Transverse colon (tissue), 4 donors: ENCODE results near the gene ANKS1B. TPM values are rescaled to one million over a fixed set of nuclear protein-coding genes. Genes with fewer than 3 reads are reported as not detected.

Experiments
- DNase-seq: peaks from one replicate; pipeline ENCODE4 v3.0.0-alpha.2; 2019
- H3K27ac ChIP-seq, 4 donors: fragments of 200-600 bp; sonication (generic); 2 replicates each; pipeline ENCODE4 v1.5.1; 2016 to 2018; ENCODE audit warnings: inconsistent platforms in 4 of 4
- H3K27me3 ChIP-seq: fragments of 200-600 bp; sonication (generic); 2 replicates; pipeline ENCODE4 v1.5.1; 2017; ENCODE audit warnings: inconsistent platforms
- H3K36me3 ChIP-seq, 4 donors: fragments of 200-600 bp; sonication (generic); 2 replicates each; pipeline ENCODE4 v1.5.1; 2017 to 2019; ENCODE audit warnings: inconsistent platforms in 4 of 4
- H3K4me1 ChIP-seq, 4 donors: fragments of 200-600 bp; sonication (generic); 2 replicates each; pipeline ENCODE4 v1.5.1; 2017 to 2020; ENCODE audit warnings: inconsistent platforms in 4 of 4
- H3K4me3 ChIP-seq, 4 donors: fragments of 200-600 bp; sonication (generic); 1 replicate in 1 of 4; 2 replicates in 3 of 4; pipeline versions ENCODE4 v1.5.1 to v1.6.1; 2017 to 2019; ENCODE audit warnings: inconsistent platforms in 4 of 4
- H3K9me3 ChIP-seq, 2 donors: fragments of 200-600 bp; sonication (generic); 2 replicates each; pipeline ENCODE4 v1.5.1; 2017 to 2019; ENCODE audit warnings: inconsistent platforms in 2 of 2
- CTCF ChIP-seq, 5 experiments: fragments of 200-600 bp in 3 of 5; fragments of 450-650 bp in 2 of 5; sonication (generic) in 3 of 5; IDR thresholded peaks; 1 replicate in 2 of 5; 2 replicates in 3 of 5; pipeline ENCODE4 v1.5.1; 2016 to 2017; ENCODE audit warnings: antibody characterized with exemption in 5 of 5, inconsistent platforms in 3 of 5, mild to moderate bottlenecking in 2 of 5, moderate library complexity in 1 of 5
- EP300 ChIP-seq: sonication (generic); formaldehyde crosslinking; IDR thresholded peaks from one replicate; pipeline ENCODE4 v1.6.1; 2017; ENCODE audit warnings: antibody characterized with exemption, low read depth
- POLR2A ChIP-seq: fragments of 450-650 bp; IDR thresholded peaks from one replicate; pipeline ENCODE4 v1.6.1; 2016; ENCODE audit warnings: antibody characterized with exemption, mild to moderate bottlenecking, moderate library complexity
- POLR2AphosphoS5 ChIP-seq, 3 donors: sonication (generic); formaldehyde crosslinking; IDR thresholded peaks; one replicate each; pipeline ENCODE4 v1.6.1; 2016; ENCODE audit warnings: antibody characterized with exemption in 3 of 3
- WGBS, 2 donors: methylation state at CpG; one replicate each; pipeline ENCODE4 v1.1.5; 2018; ENCODE audit warnings: low coverage in 1 of 2; 5-methylcytosine and 5-hydroxymethylcytosine counted together
- in situ Hi-C, 4 donors: fragments of 200-750 bp; cut with MboI; loops; one replicate each; pipeline versions ENCODE4 v1.15.0 to v1.15.1; 2017; ENCODE audit warnings: low sequenced_read_pairs in 3 of 4, low pct_ligation_motif_present in 1 of 4, low pct_unique_long_range_greater_than_20kb in 1 of 4
- intact Hi-C: fragments of 100-400 bp; cut with DNase I; formaldehyde crosslinking; loops from one replicate; pipeline ENCODE4 v1.15.1; 2023; ENCODE audit warnings: low total_unique reads
- total RNA-seq, 4 donors: library from RNA; depleted of rRNA; stranded (reverse); fragments of >200 nt; gene quantifications; one replicate each; pipeline ENCODE4 v1.1.0, GENCODE V29; 2016

Gene ANKS1B
- total RNA-seq, 4 donors from 2014 or later = 1.4 to 6.4 (median 3.5) TPM; not detected in 1

- in situ Hi-C loops (no loop called here), intact Hi-C loops (no loop called here)
- Histone ChIP-seq H3K4me1 (peaks cover 0 to 8% (median 3%) of the 10 kb centered on the region in 4 donors), H3K36me3 (no peaks in the 10 kb centered on the region), H3K9me3 (no peaks in the 10 kb centered on the region), H3K27ac (no peak overlapping the region), H3K4me3 (no peak overlapping the region), H3K27me3 (peaks cover 27% of the 10 kb centered on the region)
- TF ChIP-seq CTCF (IDR thresholded peaks at IDR 0.05) (peak in 2 of 5 experiments; percentile 42 to 43), POLR2AphosphoS5 (IDR thresholded peaks at IDR 0.05) (no peak)
- no peak for DNase-seq
- 27 to 28% methylated on average over 2 to 4 of the region's 4 CpGs for WGBS, 2 donors
Observed at GRCh38 chr12:98743362-98743953, 1241.3 kb downstream of the ANKS1B start.

GRCh38 chr12:98741556-98742265 is 1243.0 kb downstream of the ANKS1B start:
- no peaks in the 10 kb centered on the region for H3K36me3 ChIP-seq
- peaks cover 0 to 13% (median 5%) of the 10 kb centered on the region in 4 donors for H3K4me1 ChIP-seq
- intact Hi-C loops = no loop called here
- H3K27me3 ChIP-seq = peaks cover 22% of the 10 kb centered on the region
- no peak overlapping the region for H3K27ac ChIP-seq
- WGBS, 2 donors = 72 to 82% methylated on average over 5 to 12 of the region's 12 CpGs
- H3K4me3 ChIP-seq = no peak overlapping the region
- in situ Hi-C loops = no loop called here
- no peak for DNase-seq
- no peaks in the 10 kb centered on the region for H3K9me3 ChIP-seq
- no peak for TF ChIP-seq POLR2AphosphoS5 (IDR thresholded peaks at IDR 0.05)
- TF ChIP-seq POLR2A = no peak
- TF ChIP-seq CTCF (IDR thresholded peaks at IDR 0.05) = no peak
- TF ChIP-seq EP300 = no peak

- DNase-seq = no peak
- Histone ChIP-seq H3K36me3 (no peaks in the 10 kb centered on the region), H3K4me3 (no peak overlapping the region), H3K9me3 (no peaks in the 10 kb centered on the region), H3K27me3 (peaks cover 16% of the 10 kb centered on the region), H3K4me1 (peaks cover 0 to 17% (median 6%) of the 10 kb centered on the region in 4 donors), H3K27ac (no peak overlapping the region)
- 82 to 94% methylated on average over 3 to 4 of the region's 4 CpGs for WGBS, 2 donors
- in situ Hi-C loops (no loop called here), intact Hi-C loops (no loop called here)
- TF ChIP-seq EP300 = no peak
- no peak for TF ChIP-seq POLR2AphosphoS5 (IDR thresholded peaks at IDR 0.05)
- no peak for TF ChIP-seq CTCF (IDR thresholded peaks at IDR 0.05)
- TF ChIP-seq POLR2A = no peak
Observed at GRCh38 chr12:98741196-98741555, 1243.6 kb downstream of the ANKS1B start.

GRCh38 chr12:98740751-98741150 is 1244.0 kb downstream of the ANKS1B start:
- no peak for DNase-seq
- H3K4me1 ChIP-seq = peaks cover 0 to 13% (median 4%) of the 10 kb centered on the region in 4 donors
- no peak for TF ChIP-seq POLR2A
- no peak for TF ChIP-seq CTCF (IDR thresholded peaks at IDR 0.05)
- no peak for TF ChIP-seq POLR2AphosphoS5 (IDR thresholded peaks at IDR 0.05)
- no peak for TF ChIP-seq EP300
- in situ Hi-C loops (no loop called here), intact Hi-C loops (no loop called here)
- H3K27ac ChIP-seq = no peak overlapping the region
- no peak overlapping the region for H3K4me3 ChIP-seq
- no peaks in the 10 kb centered on the region for H3K9me3 ChIP-seq
- H3K27me3 ChIP-seq = peaks cover 12% of the 10 kb centered on the region
- H3K36me3 ChIP-seq = no peaks in the 10 kb centered on the region
- WGBS, 2 donors = 67 to 68% methylated on average over 1 of the region's 1 CpG
